Amniotic epithelial cell (primary cell): ENCODE measurements around the gene LRRK1.
A peak's percentile ranks its signal among the peaks of the same experiment; 100 is the strongest.

Experiments
- DNase-seq: peaks from one replicate; pipeline ENCODE4 v3.0.0-alpha.2; 2010; ENCODE audit warnings: low read depth

LRRK1 gene

DNA sequence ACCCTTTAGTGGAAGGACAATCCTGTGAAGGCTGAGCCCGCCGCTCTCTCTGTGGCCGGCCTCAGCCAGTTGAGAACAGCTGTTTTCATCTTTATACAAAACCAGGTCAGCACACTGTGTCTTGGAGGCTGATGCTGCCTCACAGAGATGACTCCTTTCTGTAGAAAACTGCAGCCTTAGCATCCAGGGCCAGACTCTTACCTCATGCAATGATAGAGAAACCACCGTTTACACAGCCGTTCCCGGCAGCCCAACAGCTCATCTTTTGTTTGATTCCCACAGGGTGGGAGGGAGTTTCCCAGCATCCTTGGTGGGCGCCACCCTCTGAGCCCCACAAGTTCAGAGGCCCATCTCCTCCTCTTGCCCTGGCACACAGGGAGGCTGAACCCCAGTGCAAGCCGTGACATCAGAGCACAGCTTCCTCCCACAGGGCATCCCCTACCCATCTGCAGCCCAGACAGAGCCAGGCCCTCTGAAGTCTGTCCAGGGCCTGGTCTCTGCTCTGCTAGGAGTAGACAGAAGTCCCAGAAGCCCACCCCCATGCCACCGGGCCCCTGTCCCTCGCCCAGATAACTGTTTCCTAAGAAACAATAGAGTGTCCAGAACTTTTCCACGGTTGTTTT lies 105.0 kb downstream of the LRRK1 start:
- peak; percentile 88 for DNase-seq

- no peak for DNase-seq
Observed at GRCh38 chr15:101024706-101025500, 105.7 kb downstream of the LRRK1 start.

DNA sequence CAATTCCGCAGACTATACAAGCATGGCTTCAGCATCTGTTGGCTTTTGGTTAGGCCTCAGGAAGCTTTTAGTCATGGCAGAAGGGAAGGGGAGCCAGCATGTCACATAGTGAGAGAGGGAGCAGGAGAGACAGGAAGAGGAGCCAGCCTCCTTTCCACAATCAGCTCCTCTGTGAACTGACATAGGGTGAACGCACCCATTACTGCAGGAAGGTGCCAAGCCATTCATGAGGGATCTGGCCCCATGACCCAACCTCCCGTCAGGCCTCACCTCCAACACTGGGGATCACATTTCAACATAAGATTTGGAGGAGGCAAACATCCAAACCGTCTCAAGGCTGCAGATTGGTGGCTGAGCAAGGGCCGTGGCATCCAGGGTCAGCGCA lies 106.3 kb downstream of the LRRK1 start:
- no peak for DNase-seq

- no peak for DNase-seq
Observed at GRCh38 chr15:101025896-101026631, 106.9 kb downstream of the LRRK1 start.

GRCh38 chr15:101026656-101027272 lies 107.6 kb downstream of the LRRK1 start:
- no peak for DNase-seq

- DNase-seq: no peak
Observed at GRCh38 chr15:101027273-101027901, 108.2 kb downstream of the LRRK1 start.

DNA sequence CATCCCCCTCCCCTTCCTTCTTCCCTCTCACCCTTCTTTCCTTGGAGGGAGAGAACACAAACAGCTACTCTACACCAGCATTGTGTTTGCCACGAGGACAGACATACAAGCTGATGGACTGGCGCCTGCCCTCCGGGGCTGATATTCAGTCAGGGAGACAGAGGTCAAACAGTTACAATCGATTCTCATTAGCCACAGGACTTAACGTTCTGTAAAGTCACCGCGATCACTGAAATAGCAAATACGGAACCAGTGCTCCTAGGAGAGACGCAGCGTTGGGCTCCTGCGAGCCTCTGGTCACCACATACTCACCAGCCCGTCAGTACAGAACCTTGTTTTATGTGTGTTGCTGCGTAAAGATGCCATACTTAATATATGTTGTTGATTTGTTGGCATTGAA lies 108.8 kb downstream of the LRRK1 start:
- DNase-seq: no peak

- DNase-seq: no peak
Observed at GRCh38 chr15:101028321-101028720, 109.2 kb downstream of the LRRK1 start.

- no peak for DNase-seq
Observed at GRCh38 chr15:101028772-101029438, 109.7 kb downstream of the LRRK1 start.

- no peak for DNase-seq
Observed at GRCh38 chr15:101029971-101030661, 111.0 kb downstream of the LRRK1 start.

- peak; percentile 73 for DNase-seq
Observed at GRCh38 chr15:101031213-101031612, 112.1 kb downstream of the LRRK1 start.

DNA sequence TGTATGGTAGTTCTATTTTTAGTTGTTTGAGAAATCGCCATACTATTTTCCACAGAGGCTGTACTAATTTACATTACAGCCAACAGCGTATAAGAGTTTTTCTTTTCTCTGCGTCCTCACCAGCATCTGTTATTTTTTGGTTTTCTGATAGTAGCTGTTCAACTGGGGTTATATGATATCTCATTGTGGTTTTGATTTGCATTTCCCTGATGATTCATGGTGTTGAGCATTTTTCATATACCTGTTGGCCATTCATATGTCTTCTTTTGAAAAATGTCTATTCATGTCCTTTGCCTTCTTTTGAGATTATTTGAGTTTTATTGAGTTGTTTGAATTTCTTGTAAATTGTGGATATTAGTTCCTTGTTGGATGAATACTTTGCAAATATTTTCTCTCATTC lies 114.6 kb downstream of the LRRK1 start:
- DNase-seq: no peak

GRCh38 chr15:101035611-101036010 lies 116.5 kb downstream of the LRRK1 start:
- no peak for DNase-seq

GRCh38 chr15:101036189-101036588 lies 117.0 kb downstream of the LRRK1 start:
- no peak for DNase-seq

- no peak for DNase-seq
Observed at GRCh38 chr15:101037090-101037830, 118.1 kb downstream of the LRRK1 start.

DNA sequence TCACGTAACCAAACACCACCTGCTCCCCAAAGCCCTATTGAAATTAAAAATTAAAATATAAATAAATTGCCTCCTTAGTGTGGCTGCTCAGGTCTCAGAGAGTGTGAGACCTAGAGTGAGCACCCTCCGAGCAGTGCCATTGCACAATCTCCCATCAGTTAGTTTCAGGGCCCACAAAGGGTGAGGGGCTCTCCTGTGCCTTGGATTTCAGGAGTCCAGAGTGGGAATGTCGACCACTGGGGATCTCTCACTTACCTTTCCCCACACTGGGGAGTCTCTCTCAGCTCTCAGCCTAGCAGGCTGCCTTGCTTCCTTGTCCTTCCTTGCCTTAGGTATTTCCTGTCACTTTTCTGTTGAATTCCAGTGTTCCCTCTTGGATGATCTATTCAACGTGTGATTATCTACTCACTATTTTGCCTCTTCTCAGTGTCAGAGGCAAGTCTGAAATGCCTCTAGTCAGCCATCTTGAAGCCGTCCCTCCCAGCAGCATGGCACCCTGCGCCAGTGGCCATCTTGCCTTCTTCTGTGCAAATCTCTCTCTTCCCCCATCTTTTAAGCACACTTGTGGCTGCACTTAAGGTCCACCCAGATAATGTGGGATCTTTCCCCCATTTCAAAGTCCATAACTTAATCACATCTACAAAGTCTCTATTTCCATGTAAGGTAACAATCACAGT lies 119.3 kb downstream of the LRRK1 start:
- no peak for DNase-seq

DNA sequence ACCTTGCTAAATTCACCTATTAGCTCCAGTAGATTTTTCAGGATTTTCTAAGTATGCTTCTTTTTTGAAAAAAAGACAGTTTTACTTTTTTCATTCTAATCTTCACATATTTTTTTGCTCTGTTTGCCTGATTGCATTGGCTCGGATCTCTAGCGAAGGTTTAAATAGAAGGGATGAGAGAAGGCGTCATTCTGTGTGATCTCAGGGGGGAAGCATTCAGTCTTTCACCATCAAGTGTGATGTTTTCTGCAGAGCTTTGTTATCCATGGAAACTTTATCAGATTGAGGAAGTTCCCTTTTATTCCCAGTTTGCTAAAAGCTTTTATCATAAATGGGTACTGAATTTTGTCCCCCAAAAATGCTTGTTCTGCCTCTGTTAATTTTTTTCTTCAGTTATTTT lies 120.3 kb downstream of the LRRK1 start:
- DNase-seq: peak; percentile 88

- DNase-seq: no peak
Observed at GRCh38 chr15:101042320-101042719, 123.2 kb downstream of the LRRK1 start.

DNA sequence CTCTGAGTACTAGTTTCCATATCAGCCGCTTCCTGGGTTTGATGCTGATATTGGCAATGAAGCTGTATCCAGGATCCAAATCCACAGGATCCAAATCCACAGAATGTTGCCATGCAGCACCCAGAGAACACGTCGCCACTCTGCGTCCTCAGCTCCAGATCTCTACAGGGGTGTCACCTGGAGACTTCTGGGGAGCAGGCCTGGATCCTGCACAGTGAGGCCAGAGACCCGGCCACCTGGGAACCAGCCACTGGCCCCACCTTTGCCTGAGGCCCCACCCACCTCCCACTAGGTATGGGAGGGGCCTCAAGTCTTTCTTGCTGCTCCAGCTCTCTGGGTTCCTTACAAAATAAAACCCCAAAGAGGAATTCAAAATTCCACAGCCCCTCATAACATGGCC lies 123.9 kb downstream of the LRRK1 start:
- no peak for DNase-seq
